HG03060 (cell line): ENCODE data around the gene NUDT4.
A peak's percentile ranks its signal among the peaks of the same experiment; 100 is the strongest.
"Not testable (repeated sequence)": the region's sequence is repeated elsewhere in the genome, so short reads cannot be mapped to it uniquely, and the experiment has no call there.

Experiments
- ATAC-seq: cut with Tn5 transposase; IDR thresholded peaks from one replicate; pipeline ENCODE4 v1.9.1; 2021; ENCODE audit warnings: low read depth, moderate number of reproducible peaks; ENCODE audit not compliant: unreplicated experiment

The NUDT4 gene

DNA sequence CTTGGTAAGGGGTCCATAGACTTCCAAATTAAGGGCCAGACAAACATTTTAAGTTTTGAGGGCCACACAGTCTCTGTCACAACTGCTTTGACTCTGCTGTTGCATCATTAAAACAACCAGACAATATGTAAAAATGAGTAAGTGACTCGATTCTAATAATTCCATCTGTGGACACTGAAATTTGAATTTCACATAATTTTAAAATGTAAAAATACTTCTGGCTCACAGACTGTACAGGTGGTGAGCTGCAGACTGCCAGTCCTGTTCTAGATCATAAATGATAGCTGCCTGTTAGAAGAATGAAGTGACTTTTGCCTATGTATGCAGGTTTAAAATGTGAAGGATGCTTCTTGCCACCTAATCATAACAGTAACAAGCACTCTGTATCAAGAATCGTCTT is 15.7 kb downstream of the NUDT4 start:
- ATAC-seq: no peak

DNA sequence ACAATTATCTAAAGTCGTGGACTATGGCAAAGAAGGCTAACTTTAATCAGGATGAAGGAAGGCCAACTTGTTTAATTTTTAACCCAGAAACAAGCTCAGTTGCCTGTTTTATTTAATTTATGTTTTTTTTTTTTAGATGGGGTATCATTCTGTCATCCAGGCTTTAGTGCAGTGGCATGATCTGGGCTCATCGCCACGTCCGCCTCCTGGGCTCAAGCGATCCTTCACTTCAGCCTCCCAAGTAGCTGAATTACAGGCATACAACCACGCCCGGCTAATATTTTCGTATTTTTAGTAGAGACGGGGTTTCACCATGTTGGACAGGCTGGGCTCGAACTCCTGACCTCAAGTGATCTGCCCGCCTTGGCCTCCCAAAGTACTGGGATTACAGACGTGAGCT is 19.7 kb downstream of the NUDT4 start:
- no peak for ATAC-seq

DNA sequence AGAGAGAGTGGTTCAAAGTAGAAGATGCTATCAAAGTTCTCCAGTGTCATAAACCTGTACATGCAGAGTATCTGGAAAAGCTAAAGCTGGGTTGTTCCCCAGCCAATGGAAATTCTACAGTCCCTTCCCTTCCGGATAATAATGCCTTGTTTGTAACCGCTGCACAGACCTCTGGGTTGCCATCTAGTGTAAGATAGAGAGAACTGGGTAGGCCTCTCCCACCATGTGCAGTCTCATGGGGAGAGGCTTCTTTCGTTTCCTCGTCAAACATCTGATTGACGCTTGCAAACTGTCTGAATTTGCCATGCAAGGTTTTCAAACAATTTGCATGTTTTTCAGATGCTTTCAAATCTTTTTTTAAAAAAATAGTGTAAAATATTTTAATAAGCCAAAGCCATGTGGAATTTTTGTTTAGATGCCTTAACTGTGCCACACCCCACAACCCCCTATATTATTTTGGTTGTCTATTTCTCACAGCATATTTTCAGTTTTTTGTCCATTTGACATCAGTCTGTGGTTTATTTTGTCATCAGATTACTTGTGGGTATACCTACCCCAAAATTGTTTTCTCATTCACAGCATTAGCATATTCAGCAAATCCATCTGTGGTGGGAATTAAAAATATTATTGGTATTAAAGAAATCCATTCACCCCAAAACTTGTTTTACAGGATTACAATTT is 21.6 kb downstream of the NUDT4 start:
- peak; percentile 65 for ATAC-seq

DNA sequence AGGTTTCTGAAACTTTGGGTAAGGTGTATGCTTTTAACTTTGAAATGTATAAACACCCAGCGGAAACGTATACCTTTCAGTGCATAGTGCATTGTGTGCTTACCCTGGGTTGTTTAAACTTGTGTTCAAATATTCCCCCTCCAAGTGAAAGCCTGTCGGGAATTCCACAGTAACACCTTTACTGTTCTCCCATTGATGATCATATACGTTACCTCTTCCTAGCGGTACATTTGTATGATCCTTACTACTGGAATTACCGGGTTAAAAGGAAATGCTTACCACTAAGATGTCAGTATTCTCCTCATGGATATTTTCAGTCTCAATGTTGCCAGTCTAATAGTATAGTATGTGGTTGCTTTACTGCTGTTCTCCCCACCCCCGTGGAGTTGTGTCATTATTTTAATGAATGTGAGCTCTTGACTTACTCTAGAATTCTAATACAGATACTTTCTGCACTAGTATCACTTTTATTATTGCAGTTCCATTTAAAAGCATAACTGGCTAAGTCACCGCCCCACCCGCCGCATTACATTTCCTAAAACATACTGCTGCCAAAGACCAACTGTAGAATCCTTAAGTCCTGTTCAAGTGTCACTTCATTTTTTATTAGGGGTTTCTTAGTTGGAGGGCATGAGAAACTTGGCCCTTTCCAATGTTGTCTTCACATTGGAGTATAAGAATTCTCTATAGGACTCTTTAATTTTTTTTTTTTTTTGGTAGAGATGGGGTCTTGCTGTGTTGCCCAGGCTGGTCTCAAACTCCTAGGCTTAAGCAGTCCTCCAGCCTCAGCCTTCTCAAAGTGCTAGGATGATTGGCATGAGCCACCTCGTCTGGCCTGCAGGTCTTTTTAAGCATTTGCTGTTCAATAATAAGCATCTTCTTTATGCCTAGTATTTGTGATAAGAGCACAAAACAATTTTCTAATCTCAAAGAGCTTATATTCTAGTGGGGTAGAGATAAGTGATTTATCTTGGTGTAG is 24.9 kb downstream of the NUDT4 start:
- ATAC-seq: no peak

DNA sequence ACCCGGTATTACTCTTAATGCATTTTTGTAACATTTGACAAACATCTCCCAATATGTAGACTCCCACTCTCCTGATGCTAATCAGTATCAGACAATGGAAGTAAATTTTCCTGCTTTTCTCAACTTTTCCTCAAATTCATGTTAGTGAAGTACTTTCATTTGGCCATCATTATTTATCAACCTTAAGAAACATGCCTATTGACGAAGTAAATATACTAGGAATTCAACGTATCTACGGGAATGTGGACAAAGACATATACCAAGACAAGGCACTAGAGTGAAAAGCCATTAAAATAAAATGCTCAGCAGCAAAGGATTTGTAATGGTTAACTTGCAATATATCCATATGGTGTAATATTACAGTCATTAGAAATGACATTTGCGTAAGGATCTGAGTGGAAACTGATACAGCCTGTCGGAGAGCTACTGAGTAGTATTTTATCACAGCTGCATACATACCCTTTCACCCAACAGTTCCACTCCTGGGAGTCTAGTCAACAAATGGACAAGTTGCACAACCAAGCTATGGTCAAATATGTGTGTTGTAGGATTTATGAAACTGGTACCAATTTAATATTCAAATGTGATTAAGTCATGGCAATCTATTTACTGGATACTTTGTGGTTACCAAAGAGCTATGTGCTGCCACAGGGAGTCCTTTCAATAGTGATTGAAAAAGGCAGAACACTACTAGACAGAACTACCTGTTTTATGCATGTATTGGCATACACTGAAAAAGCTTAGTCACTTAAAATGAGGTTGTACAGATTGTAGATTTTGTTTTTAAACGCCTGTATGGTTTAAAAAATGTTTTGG is 26.5 kb downstream of the NUDT4 start:
- ATAC-seq: no peak

DNA sequence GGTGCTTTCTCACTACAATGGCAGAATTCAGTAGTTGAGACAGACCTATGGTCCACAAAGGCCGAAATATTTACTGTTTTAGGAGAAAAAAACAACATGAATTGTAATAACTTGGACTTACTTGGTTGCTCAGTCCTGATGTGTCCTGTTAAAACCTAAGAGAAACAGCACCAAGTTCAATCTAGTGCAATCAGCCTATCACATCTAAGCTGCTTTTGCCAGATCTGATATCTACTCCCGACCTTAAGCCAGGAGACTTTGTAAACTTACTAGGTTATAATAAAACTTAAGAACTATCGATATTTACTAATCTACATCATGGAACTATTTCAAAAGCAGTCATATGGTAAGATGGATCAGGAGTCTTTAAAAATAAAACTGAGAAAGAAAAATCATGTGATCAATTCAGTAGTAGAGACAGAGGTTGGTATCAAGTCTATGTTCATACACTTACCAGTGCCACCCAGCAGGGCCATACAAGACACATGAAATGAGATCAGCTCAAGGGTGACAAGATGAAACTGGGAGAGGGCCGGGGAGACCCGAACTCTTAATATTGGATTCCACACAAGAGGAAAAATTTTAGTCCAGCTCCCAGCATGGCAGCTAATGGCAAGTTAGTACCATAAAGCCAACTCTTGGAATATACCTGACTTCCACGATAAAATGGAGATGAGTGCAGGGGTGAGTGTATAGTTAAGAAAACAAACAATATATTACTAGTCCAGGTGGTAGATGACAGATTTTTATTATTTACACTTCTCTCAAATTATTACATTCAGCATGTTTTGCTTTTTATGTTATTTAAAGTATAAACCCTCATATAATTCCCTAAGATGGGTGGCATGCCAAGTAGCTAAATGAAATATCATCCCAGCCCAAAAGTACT is 27.5 kb downstream of the NUDT4 start:
- no peak for ATAC-seq

DNA sequence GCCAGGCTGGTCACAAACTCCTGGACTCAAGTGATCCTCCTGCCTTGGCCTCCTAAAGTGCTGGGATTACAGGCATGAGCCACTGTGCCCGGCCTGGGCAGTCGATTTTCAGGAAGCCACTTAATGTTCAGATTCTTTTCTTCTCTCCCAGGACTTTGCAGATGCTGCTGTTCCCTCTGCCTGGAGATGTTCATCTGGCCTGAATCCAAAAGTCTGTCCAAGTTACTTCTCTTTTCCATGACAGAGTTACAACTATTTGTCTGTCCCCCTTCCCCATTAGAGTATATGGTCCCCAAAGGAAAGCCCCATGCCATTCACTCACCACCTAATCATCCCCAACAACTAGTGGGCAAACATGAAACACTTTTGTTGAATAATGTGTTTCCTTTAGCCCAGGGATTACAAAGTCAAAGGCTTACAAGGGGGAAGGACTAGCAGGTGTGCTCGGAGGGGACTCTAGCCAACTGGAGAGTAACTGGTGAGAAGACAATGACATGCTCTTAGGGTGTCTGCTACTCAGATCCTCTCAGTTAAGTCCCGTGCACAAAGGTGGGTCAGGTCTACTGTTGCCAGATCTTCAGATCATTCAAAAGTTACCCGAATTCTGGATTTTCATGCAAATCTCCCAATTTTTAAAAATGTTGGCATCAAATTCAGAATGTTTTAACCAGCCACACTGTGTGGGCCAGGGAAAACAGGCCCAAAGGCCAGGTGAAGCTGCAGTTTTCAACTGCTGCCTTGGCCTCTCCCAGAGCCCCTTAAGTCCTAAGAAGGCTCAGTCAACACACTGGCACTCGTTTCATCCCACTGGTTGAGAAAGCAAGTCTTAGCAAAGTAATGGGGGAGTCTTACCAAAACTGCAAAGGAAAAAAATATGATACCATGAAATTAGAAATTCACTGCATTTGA is 29.6 kb downstream of the NUDT4 start:
- no peak for ATAC-seq

DNA sequence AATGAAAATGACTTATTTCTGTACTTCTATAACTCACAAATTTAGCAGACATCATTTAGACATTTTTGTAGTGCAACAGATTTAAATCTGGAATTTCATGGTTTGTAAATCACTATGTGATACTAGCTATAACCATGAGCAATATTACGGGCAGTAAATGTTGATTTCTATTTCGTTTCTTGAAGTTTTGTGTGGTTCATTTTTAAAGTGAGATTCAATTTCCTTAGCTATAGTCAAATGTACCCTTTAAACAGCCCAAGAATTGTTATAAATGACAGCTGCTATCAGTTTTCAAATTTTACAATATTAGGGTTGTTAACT is 30.2 kb downstream of the NUDT4 start:
- ATAC-seq: no peak

DNA sequence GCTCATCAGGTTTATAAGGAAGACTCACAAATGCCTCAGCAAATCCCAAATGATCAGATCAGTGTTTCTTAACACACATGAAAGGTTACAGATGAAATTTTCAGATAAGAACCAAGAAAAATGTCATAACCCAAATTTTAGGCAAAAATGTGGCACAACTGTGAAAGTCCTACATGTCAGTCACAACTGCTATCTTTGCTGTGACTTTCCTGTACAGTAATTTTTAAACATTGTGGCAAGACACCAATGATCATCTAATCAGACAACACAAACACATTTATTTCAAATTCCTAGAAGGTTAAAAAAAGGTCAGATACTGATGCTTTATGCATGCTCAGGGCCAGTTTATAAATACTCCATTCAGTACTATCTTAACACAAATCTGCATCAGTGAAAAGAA is 31.1 kb downstream of the NUDT4 start:
- ATAC-seq: no peak

DNA sequence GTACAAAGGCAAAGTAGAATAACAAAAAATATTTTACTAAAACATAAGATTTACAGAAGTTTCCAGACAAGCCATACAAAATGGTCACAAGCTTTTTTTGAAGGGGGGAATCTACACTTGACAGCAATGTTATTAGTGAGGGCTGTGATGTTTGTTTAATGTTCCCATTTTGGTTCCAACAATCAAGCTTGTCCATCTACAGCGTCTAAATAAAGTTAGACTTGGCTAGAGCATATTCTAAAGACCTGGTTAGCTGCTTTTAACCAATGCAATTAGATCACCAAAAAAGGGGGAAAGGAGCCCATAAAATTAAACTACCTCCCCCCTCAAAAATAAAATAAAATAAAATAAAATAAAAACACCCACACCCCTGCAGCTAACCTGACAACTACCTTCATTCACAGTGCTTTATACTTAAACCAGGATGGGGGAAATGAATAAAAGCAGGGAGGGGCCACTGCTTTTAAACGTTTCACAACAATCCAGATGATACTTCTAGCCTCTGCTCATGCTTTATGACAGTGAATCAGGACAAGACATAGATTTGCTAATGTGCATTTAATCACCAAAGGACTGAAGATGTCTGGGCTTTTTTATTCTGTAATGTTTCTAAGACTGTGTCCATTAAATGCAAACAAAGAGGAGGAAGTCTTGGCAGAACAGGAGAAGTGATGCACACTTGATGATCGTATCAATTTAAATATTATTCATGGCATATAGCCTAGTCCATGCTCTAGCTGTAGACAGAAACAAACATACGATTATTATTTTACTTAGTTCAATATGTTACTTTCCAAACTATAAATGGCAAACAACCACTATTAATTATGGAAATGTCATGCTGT is 31.8 kb downstream of the NUDT4 start:
- ATAC-seq: not testable (repeated sequence)

DNA sequence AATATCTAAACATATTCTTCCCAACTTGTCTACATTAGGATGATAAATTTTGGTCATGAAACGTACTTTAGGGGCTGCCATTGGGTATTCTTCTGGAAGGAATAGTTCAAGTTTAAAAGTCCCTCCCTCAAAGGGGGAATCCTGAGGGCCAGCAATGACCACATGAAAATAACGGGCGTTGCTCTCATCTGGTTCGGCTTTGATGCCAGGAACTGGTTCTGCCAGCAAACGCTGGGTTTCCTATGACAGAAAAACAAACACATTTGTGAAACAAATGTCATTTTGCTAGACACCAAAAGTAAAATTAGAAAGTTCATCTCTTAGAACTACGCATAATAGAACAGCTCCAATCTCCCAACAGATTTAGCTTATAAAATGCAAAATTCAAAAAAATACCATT is 33.3 kb downstream of the NUDT4 start:
- not testable (repeated sequence) for ATAC-seq

DNA sequence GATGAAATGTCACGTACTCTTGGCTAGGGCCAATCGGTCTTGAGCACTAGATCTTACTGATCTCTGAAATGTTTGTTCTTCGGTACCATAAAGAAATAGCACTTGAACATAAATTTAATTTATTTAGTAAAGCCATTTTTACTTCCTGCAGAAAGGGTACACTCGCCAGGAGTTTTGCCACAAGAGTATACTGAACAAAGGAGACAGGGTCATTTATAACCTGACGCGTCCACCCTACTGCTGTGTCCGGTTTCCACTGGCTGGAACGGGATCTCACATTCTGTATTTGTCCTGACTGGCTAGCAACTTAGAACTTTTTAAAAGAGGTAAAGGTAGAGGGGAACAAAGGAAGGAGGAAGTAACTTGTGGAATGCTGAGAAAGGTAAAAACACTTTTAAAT is 34.7 kb downstream of the NUDT4 start:
- not testable (repeated sequence) for ATAC-seq

DNA sequence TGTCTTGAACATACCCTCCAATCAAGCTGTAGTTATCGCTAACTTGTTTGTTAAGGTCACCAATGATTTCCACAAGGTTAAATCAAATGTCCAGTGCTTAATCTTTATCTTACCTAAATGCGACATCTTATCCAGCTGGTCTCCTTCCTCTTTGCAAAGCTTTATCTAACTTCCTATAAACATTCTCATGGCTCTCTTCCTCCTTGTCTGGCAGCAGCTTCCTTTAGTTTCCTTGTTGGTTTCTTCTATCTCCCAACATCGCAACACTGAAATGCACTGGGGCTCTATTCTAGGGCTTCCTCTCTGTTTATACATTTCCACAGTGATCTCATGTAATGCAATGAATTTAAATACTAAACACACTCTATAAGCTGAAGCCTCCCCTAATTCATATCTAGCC is 35.3 kb downstream of the NUDT4 start:
- ATAC-seq: no peak

DNA sequence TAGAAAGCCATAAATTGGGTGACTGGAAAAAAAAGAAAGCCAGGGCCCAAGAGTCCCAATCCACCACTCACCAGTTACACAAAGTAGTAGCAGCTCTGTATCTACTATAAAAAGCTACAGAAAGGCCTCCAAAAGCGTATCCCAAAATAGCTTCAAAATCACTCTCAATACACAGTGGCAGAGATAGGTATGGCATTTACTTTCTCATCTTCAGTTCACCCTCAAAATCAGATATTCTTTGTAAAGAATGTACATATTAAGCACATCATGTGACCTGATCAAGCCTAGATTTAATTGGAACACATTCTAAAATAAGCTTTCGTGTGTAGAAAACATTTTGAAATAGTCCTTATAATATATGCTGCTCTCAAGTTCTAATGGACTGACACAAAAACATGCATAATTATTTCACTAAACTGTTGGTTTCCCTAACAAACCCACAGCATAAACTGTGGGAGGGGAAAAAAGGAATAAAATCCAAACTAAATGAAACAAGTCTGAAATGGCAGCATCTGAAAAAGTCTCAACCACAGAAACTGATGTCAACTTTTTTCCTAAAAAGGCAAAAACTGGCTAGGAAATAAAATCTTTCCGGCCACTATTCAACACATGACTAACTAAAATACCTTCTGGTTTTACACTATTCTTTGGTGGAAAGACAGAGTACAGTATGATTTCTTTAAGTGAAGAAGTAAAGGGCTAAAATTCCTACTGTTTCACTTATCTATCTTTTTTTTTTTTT is 38.2 kb downstream of the NUDT4 start:
- ATAC-seq: no peak

DNA sequence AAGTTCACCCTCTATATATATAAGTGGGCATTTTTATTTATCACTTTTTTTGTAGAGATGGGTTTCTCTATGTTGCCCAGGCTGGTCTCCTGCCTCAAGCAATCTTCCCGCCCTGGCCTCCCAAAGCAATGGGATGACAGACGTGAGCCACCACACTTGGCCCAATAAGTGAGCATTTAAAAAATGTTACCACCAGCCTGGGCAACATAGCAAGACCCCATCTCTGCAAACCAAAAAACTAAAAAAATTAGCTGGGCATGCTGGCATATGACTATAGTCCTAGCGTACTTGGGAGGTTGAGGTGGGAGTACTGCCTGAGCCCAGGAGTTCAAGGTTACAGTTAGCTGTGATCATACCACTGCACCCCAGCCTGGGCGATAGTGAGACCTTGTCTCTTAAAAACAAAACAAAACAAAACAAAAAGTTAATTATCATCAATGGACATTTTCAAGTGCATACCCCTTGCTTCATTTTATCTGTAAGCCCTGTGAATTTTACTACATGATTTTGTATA is 40.3 kb downstream of the NUDT4 start:
- no peak for ATAC-seq

DNA sequence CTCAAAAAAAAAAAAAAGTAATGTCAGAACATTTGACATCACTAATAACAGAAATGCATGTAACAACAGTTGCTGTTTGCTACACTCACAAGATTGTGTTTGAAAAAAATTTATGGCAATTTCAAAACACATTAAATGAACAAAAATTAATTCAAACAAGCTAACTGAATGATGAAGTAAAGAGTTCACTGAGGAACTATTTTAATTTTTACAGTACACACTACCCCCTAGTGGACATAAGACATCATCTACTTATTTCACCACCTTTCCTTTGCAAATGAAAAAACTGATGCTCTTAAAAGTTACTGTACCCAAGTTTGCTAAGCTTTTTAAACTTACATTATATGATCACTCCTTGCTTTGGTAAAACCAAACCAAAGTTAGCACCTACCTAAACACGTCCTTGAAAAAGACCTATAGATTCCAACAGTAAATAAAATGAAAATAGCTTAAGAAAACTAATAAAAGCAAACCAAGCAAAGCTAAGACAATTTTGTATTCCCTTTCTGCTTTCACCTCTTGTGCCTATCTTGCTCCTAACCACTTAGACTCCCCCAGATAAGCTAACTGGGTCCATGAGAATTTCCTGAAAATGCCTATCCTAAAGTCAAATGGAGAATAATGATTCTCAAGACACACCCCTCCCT is 41.8 kb downstream of the NUDT4 start:
- ATAC-seq: peak; percentile 30

DNA sequence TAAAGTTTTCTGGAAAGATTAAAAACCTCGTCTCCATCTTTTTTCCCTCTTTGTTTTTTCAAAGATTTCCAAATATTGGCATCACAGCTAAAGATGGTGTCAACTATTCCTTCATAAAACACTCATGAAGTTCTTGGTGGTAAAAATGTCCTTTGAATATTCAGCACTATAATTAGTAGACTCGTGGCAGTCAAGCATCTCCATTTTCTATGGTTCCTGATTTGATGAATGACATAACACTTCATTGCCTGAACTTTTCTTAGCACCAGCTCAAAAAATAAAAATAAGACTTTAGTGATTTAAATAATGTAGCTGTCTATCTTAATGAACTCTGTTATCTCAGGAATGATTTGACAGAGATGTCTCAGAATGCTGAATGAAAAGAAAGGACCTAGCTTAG is 44.3 kb downstream of the NUDT4 start:
- no peak for ATAC-seq
